Measurements from ENCODE around the gene ALOX12B. TPM values are rescaled to one million over a fixed set of nuclear protein-coding genes. Genes with fewer than 3 reads are reported as not detected.

Gene ALOX12B
- total and polyA plus RNA-seq, 2 of the 13 experiments (the other 11 are each of a cell fraction or from before 2014, with no cell fraction given), result 0.13 TPM; not detected in 1

DNA sequence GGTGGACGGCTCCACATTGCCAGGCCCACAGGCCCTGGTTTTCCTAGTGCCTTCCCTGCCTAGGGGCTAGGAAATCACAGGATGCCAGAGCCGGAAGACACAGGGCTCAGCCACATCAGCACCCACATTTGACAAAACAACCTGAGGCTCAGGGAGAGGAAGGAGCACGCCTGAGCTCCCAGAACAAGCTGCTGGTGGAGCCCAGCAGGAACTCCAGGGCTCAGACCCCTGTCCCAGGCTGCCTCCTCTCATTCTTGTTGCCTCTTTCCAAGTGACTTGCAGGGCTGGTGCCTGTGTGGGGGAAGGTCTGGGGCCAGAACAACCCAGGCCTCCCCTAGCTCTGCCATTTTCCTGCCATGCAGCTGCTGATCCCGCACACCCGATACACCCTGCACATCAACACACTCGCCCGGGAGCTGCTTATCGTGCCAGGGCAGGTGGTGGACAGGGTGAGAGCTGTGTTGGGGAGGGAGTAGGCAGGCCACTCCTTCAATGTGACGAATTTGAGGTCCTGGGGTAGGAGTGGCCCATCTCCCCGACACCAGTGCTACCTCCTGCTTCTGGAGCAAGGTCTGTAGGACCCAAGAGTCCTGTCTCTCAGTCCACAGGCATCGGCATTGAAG, 41.1 kb downstream of the ALOX12B start:
- no peak for ATAC-seq
- no peak overlapping the region for H3K4me3 ChIP-seq (replicated peaks in 1 of 3; ENCODE audit: insufficient read depth in 1 of 3, low read depth in 2 of 3, low read length in 3 of 3)
- H2AFZ ChIP-seq (ENCODE audit: low read length), result no peak overlapping the region
- no TSS peak for BruUV-seq (replicated peaks)
- no peak overlapping the region for H3K9ac ChIP-seq (ENCODE audit: insufficient read depth, low read depth, low read length)
- H3K79me2 ChIP-seq (ENCODE audit: insufficient read depth, low read length), result no peaks in the 10 kb centered on the region
- intact Hi-C loops (cut with micrococcal nuclease; ENCODE audit: unreplicated experiment) (no loop called here), in situ Hi-C loops (cut with HindIII; ENCODE audit: extremely low pct_ligation_motif_present, low pct_unique_long_range_greater_than_20kb) (no loop called here)
- H3K9me3 ChIP-seq (ENCODE audit: low read length), result no peaks in the 10 kb centered on the region
- TF ChIP-seq MAFG (CRISPR knock-in tag; IDR thresholded peaks at IDR 0.05) (no peak), KMT2A (CRISPR knock-in tag; IDR thresholded peaks at IDR 0.05) (no peak), ZFP36L2 (CRISPR knock-in tag; IDR thresholded peaks at IDR 0.05) (no peak), MTF1 (CRISPR knock-in tag; IDR thresholded peaks at IDR 0.05) (no peak), EED (CRISPR knock-in tag; IDR thresholded peaks at IDR 0.05) (no peak), PAF1 (CRISPR knock-in tag; IDR thresholded peaks at IDR 0.05) (no peak), TIGD3 (CRISPR knock-in tag; IDR thresholded peaks at IDR 0.05; ENCODE audit: borderline replicate concordance) (no peak), EP300 (IDR thresholded peaks at IDR 0.05; ENCODE audit: low read depth in 2 of 2, low read length in 2 of 2) (no peak), EP300 (CRISPR knock-in tag; IDR thresholded peaks at IDR 0.05; ENCODE audit: borderline replicate concordance) (no peak), ZFP62 (CRISPR knock-in tag; IDR thresholded peaks at IDR 0.05) (no peak), SNAI1 (CRISPR knock-in tag; IDR thresholded peaks at IDR 0.05; ENCODE audit: borderline replicate concordance) (no peak), PHF8 (CRISPR knock-in tag; IDR thresholded peaks at IDR 0.05) (no peak)
- TF ChIP-seq, protein P1, sequence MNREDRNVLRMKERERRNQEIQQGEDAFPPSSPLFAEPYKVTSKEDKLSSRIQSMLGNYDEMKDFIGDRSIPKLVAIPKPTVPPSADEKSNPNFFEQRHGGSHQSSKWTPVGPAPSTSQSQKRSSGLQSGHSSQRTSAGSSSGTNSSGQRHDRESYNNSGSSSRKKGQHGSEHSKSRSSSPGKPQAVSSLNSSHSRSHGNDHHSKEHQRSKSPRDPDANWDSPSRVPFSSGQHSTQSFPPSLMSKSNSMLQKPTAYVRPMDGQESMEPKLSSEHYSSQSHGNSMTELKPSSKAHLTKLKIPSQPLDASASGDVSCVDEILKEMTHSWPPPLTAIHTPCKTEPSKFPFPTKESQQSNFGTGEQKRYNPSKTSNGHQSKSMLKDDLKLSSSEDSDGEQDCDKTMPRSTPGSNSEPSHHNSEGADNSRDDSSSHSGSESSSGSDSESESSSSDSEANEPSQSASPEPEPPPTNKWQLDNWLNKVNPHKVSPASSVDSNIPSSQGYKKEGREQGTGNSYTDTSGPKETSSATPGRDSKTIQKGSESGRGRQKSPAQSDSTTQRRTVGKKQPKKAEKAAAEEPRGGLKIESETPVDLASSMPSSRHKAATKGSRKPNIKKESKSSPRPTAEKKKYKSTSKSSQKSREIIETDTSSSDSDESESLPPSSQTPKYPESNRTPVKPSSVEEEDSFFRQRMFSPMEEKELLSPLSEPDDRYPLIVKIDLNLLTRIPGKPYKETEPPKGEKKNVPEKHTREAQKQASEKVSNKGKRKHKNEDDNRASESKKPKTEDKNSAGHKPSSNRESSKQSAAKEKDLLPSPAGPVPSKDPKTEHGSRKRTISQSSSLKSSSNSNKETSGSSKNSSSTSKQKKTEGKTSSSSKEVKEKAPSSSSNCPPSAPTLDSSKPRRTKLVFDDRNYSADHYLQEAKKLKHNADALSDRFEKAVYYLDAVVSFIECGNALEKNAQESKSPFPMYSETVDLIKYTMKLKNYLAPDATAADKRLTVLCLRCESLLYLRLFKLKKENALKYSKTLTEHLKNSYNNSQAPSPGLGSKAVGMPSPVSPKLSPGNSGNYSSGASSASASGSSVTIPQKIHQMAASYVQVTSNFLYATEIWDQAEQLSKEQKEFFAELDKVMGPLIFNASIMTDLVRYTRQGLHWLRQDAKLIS (CRISPR knock-in tag; IDR thresholded peaks at IDR 0.05), result no peak
- TF ChIP-seq, protein P2, sequence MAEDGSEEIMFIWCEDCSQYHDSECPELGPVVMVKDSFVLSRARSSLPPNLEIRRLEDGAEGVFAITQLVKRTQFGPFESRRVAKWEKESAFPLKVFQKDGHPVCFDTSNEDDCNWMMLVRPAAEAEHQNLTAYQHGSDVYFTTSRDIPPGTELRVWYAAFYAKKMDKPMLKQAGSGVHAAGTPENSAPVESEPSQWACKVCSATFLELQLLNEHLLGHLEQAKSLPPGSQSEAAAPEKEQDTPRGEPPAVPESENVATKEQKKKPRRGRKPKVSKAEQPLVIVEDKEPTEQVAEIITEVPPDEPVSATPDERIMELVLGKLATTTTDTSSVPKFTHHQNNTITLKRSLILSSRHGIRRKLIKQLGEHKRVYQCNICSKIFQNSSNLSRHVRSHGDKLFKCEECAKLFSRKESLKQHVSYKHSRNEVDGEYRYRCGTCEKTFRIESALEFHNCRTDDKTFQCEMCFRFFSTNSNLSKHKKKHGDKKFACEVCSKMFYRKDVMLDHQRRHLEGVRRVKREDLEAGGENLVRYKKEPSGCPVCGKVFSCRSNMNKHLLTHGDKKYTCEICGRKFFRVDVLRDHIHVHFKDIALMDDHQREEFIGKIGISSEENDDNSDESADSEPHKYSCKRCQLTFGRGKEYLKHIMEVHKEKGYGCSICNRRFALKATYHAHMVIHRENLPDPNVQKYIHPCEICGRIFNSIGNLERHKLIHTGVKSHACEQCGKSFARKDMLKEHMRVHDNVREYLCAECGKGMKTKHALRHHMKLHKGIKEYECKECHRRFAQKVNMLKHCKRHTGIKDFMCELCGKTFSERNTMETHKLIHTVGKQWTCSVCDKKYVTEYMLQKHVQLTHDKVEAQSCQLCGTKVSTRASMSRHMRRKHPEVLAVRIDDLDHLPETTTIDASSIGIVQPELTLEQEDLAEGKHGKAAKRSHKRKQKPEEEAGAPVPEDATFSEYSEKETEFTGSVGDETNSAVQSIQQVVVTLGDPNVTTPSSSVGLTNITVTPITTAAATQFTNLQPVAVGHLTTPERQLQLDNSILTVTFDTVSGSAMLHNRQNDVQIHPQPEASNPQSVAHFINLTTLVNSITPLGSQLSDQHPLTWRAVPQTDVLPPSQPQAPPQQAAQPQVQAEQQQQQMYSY (CRISPR knock-in tag; IDR thresholded peaks at IDR 0.05), result no peak
- H3K27me3 ChIP-seq (ENCODE audit: control insufficient read depth in 1 of 2, insufficient read depth in 2 of 2, low read length in 2 of 2), result peaks cover 12 to 88% of the 10 kb centered on the region in 2 experiments; a peak in 4 of 5 replicates
- H3K27ac ChIP-seq (ENCODE audit: extremely low read length, insufficient read depth, low read length), result no peak overlapping the region
- ChIA-PET CTCF (ENCODE audit: low intra/inter-chr PET ratio, low total read pairs) (no interaction called here), POLR2A (no interaction called here)
- H3K4me1 ChIP-seq (ENCODE audit: insufficient read depth, low read length), result peaks cover 3% of the 10 kb centered on the region; the same call in 1 of the 2 replicates
- H3K36me3 ChIP-seq (replicated peaks in 1 of 2; ENCODE audit: control insufficient read depth in 1 of 2, insufficient read depth in 2 of 2, low read length in 2 of 2), result no peaks in the 10 kb centered on the region
- FAIRE-seq, result no peak
- WGBS (ENCODE audit: low lambda C conversion rate), result 81% methylated on average over 7 of the region's 11 CpGs
- H4K20me1 ChIP-seq (ENCODE audit: insufficient read depth, low read length), result no peaks in the 10 kb centered on the region
- DNase-seq (ENCODE audit: low spot score), result no peak
- H3K4me2 ChIP-seq (ENCODE audit: low read depth, low read length), result no peak overlapping the region

All from HepG2 (cell line).